Naive thymus-derived CD4-positive, alpha-beta T cell (primary cell): Measurements from ENCODE around the gene SKIC8. TPM values are rescaled to one million over a fixed set of nuclear protein-coding genes. Genes with fewer than 3 reads are reported as not detected.

Experiments
- ATAC-seq: fragments of 150-1000 bp; cut with Tn5 transposase; 2 replicates; pipeline ENCODE4 v1.10.0; 2021; ENCODE audit warnings: mild to moderate bottlenecking, moderate library complexity
- CTCF ChIA-PET: fragments of 350-600 bp; sonication (Branson Sonifier 250); formaldehyde crosslinking; loops from one replicate; lab custom pipeline; 2021; ENCODE audit warnings: antibody characterized with exemption; lab: Charles Lee
- POLR2A ChIA-PET: fragments of 350-600 bp; sonication (Branson Sonifier 250); formaldehyde crosslinking; loops from one replicate; lab custom pipeline; 2021; ENCODE audit warnings: antibody characterized with exemption, inconsistent platforms; lab: Charles Lee
- DNase-seq, 9 donors: peaks; one replicate each; pipeline versions ENCODE4 v3.0.0 to v3.0.0-alpha.2; 2020 to 2022; ENCODE audit warnings: mixed read lengths in 1 of 9
- H3K27ac ChIP-seq: one replicate; pipeline ENCODE4 v1.7.0; 2013; ENCODE audit warnings: mild to moderate bottlenecking, low read depth, low read length, moderate library complexity
- H3K27me3 ChIP-seq, 2 donors: one replicate each; pipeline ENCODE4 v1.7.0; 2013; ENCODE audit warnings: low read length in 2 of 2, mild to moderate bottlenecking in 2 of 2, moderate library complexity in 2 of 2; ENCODE audit not compliant: control insufficient read depth in 2 of 2, insufficient read depth in 2 of 2
- H3K36me3 ChIP-seq, 3 experiments: 1 replicate in 2 of 3; 2 replicates in 1 of 3; pipeline ENCODE4 v1.7.0; 2013; ENCODE audit warnings: low read length in 3 of 3, mild to moderate bottlenecking in 3 of 3, moderate library complexity in 1 of 3; ENCODE audit not compliant: insufficient read depth in 3 of 3, control insufficient read depth in 2 of 3
- H3K4me1 ChIP-seq, 2 donors: one replicate each; pipeline ENCODE4 v1.7.0; 2013; ENCODE audit warnings: low read length in 2 of 2, mild to moderate bottlenecking in 2 of 2, moderate library complexity in 1 of 2; ENCODE audit not compliant: control insufficient read depth in 2 of 2, insufficient read depth in 2 of 2
- H3K4me3 ChIP-seq: 2 replicates; pipeline ENCODE4 v1.7.0; 2013; ENCODE audit warnings: mild to moderate bottlenecking, low read length
- H3K9me3 ChIP-seq, 3 experiments: 1 replicate in 2 of 3; 2 replicates in 1 of 3; pipeline ENCODE4 v1.7.0; 2013; ENCODE audit warnings: low read length in 3 of 3; ENCODE audit not compliant: control insufficient read depth in 2 of 3
- H3K27ac Mint-ChIP-seq, 9 donors: one replicate each; pipeline ENCODE4 v1.8.0; 2020 to 2022; ENCODE audit warnings: mixed read lengths in 9 of 9, mild to moderate bottlenecking in 8 of 9, moderate library complexity in 5 of 9, inconsistent platforms in 2 of 9
- H3K27me3 Mint-ChIP-seq, 5 donors: one replicate each; pipeline ENCODE4 v1.8.0; 2021 to 2022; ENCODE audit warnings: mixed read lengths in 5 of 5, mild to moderate bottlenecking in 1 of 5
- H3K36me3 Mint-ChIP-seq, 5 donors: one replicate each; pipeline ENCODE4 v1.8.0; 2020 to 2022; ENCODE audit warnings: mixed read lengths in 5 of 5, mild to moderate bottlenecking in 3 of 5, inconsistent platforms in 1 of 5
- H3K4me1 Mint-ChIP-seq, 7 donors: one replicate each; pipeline ENCODE4 v1.8.0; 2020 to 2022; ENCODE audit warnings: mixed read lengths in 7 of 7, mild to moderate bottlenecking in 3 of 7, inconsistent platforms in 1 of 7
- H3K4me3 Mint-ChIP-seq, 10 donors: one replicate each; pipeline ENCODE4 v1.8.0; 2020 to 2022; ENCODE audit warnings: mild to moderate bottlenecking in 10 of 10, mixed read lengths in 10 of 10, moderate library complexity in 6 of 10, inconsistent platforms in 2 of 10
- H3K9me3 Mint-ChIP-seq, 11 donors: one replicate each; pipeline ENCODE4 v1.8.0; 2020 to 2022; ENCODE audit warnings: mixed read lengths in 11 of 11, mild to moderate bottlenecking in 4 of 11, inconsistent platforms in 1 of 11, moderate library complexity in 1 of 11
- intact Hi-C, 2 donors: fragments of 100-400 bp; cut with micrococcal nuclease; formaldehyde crosslinking; loops; one replicate each; pipeline ENCODE4 v1.15.1; 2023
- polyA plus RNA-seq, 2 donors: library from polyadenylated mRNA; unstranded; fragments of 300-500 nt; fragmentation: Illumina TruSeq; gene quantifications; one replicate each; pipeline ENCODE4 v1.2.3, GENCODE V29; 2021
- total RNA-seq, 6 experiments: library from RNA in 5 of 6; stranded (reverse) in 5 of 6; gene quantifications; 1 replicate in 5 of 6; 2 replicates in 1 of 6; pipeline ENCODE4 v1.2.3 and lab custom pipeline; 2021 to 2026

SKIC8 gene
- total and polyA plus RNA-seq, 7 experiments from 2014 or later, result 26.7 to 95.8 (median 45.4) TPM

DNA sequence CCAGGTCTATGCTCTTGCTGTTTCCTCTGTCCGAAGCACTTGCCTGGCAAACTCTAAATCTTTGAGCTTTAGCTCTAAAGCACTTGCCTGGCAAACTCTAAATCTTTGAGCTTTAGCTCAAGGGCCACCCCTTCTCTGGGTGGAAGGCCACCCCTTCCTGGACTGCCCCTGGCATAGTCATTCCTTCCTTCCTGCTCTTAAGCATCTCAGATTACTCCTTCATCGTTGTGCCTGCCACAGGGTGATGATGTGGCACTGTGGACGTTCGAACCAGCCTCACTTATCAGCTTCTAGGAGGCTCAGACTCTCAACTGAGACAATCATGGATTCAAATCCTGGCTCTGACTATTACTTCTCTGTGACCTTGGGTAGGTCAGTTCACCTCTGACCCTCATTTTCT is 30.2 kb upstream of the SKIC8 start:
- Mint-ChIP-seq H3K4me3 (no peak overlapping the region), H3K4me1 (peaks cover 0 to 3% (median 0%) of the 10 kb centered on the region in 7 donors), H3K27me3 (peaks cover 0 to 10% (median 0%) of the 10 kb centered on the region in 5 donors), H3K9me3 (no peaks in the 10 kb centered on the region), H3K27ac (no peak overlapping the region), H3K36me3 (no peaks in the 10 kb centered on the region)
- Histone ChIP-seq H3K27ac (no peak overlapping the region), H3K36me3 (no peaks in the 10 kb centered on the region), H3K4me3 (no peak overlapping the region), H3K4me1 (no peaks in the 10 kb centered on the region), H3K27me3 (no peaks in the 10 kb centered on the region), H3K9me3 (no peaks in the 10 kb centered on the region)
- CTCF ChIA-PET, result no interaction called here
- POLR2A ChIA-PET, result no interaction called here
- ATAC-seq (no peak), DNase-seq (no peak)
- intact Hi-C loops, result no loop called here

DNA sequence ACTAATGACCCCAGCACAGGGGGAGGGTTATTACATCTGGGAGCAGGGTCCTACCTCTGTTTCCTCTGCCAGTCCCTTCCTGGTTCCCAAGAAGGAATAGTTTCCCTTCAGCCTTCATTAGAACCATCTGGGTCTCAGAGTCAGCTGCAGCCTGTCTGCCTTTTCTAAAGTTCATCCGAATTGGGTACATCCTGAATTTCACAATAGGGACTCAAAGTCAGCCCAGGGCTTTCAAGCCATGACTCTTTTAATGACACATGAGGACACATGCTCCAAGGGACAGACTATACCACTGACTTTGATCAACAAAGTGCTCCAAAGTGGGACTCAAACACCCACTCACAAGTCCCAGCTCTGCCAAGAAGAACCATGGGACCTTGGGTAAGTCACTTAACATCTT is 28.1 kb upstream of the SKIC8 start:
- H3K36me3 ChIP-seq, result no peaks in the 10 kb centered on the region
- H3K9me3 Mint-ChIP-seq, result no peaks in the 10 kb centered on the region
- DNase-seq (no peak), ATAC-seq (no peak)
- H3K4me3 ChIP-seq, result no peak overlapping the region
- intact Hi-C loops, result no loop called here
- H3K4me3 Mint-ChIP-seq, result no peak overlapping the region
- no peaks in the 10 kb centered on the region for H3K36me3 Mint-ChIP-seq
- no peaks in the 10 kb centered on the region for H3K4me1 ChIP-seq
- peaks cover 0 to 6% (median 0%) of the 10 kb centered on the region in 5 donors for H3K27me3 Mint-ChIP-seq
- H3K4me1 Mint-ChIP-seq, result peaks cover 0 to 3% (median 0%) of the 10 kb centered on the region in 7 donors
- ChIA-PET POLR2A (no interaction called here), CTCF (no interaction called here)
- H3K27me3 ChIP-seq, result no peaks in the 10 kb centered on the region
- H3K27ac Mint-ChIP-seq, result no peak overlapping the region
- no peak overlapping the region for H3K27ac ChIP-seq
- no peaks in the 10 kb centered on the region for H3K9me3 ChIP-seq

DNA sequence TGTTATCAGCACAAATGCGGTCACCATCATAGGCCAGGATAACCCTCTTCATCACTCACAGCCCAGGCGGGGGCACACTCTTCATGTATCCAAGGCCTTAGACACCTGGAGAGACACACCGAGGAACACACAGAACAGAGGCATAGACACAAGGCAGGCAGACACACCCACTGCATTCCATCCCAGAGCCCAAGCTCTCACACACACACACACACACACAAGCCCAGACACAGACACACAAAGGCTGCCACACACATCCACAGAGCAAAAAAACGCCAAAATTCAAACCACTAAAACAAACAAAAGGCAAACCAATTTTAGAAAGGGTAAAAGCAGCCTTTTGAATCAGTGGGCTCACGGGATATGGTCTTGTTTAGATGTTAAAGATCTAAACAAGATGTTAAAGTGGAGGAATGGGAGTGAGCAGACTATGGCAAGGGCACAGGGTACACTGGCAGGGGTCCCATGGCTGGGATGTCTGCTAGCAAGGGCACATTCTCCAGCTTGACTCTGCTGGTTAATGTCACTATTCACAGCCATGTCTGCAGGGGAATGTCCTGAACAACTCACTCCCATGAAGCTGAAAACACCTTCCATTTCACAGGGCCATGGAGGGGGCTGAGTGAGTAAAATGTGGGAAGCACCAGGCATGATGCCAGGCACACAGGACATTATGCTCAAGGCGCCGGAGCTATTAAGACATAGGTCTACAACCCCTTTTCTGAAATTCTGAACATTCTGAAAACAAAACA is 25.9 kb upstream of the SKIC8 start:
- Histone ChIP-seq H3K4me3 (no peak overlapping the region), H3K9me3 (no peaks in the 10 kb centered on the region), H3K36me3 (no peaks in the 10 kb centered on the region), H3K27ac (no peak overlapping the region), H3K27me3 (no peaks in the 10 kb centered on the region), H3K4me1 (no peaks in the 10 kb centered on the region)
- H3K4me1 Mint-ChIP-seq, result no peaks in the 10 kb centered on the region
- peaks cover 0 to 6% (median 0%) of the 10 kb centered on the region in 5 donors for H3K27me3 Mint-ChIP-seq
- H3K27ac Mint-ChIP-seq, result no peak overlapping the region
- intact Hi-C loops, result no loop called here
- H3K36me3 Mint-ChIP-seq, result no peaks in the 10 kb centered on the region
- no peak overlapping the region for H3K4me3 Mint-ChIP-seq
- DNase-seq (no peak), ATAC-seq (no peak)
- ChIA-PET CTCF (no interaction called here), POLR2A (no interaction called here)
- no peaks in the 10 kb centered on the region for H3K9me3 Mint-ChIP-seq

DNA sequence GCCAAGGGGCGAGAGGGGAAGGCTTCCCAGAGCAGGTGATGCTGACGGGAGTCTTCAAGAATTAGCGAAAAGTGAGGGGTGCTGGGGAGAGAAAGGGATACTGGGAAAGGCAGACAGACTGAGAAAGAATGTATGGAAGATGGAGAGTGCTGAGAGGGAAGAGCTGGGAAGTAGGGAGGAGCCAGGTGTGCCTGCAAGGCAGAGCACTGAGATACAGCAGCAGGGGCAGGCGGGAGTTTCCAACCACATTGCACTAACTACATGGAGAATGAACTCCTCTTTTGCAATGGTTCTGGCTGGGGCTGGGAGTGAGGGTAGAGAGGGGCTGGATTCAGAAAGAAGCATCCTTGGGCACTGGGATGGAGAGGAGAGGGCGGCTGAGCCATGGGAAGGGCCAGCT is 24.7 kb upstream of the SKIC8 start:
- ChIA-PET CTCF (interaction anchor here (0.5 kb wide), 1 partner anchor 377 kb away, joined by 3 read pairs; no protein-coding TSS in a partner anchor), POLR2A (no interaction called here)
- Histone ChIP-seq H3K27me3 (no peaks in the 10 kb centered on the region), H3K9me3 (no peaks in the 10 kb centered on the region), H3K27ac (no peak overlapping the region), H3K36me3 (no peaks in the 10 kb centered on the region), H3K4me1 (no peaks in the 10 kb centered on the region), H3K4me3 (no peak overlapping the region)
- H3K27me3 Mint-ChIP-seq, result peaks cover 0 to 6% (median 0%) of the 10 kb centered on the region in 5 donors
- H3K9me3 Mint-ChIP-seq, result no peaks in the 10 kb centered on the region
- no peaks in the 10 kb centered on the region for H3K4me1 Mint-ChIP-seq
- ATAC-seq (no peak), DNase-seq (no peak)
- H3K36me3 Mint-ChIP-seq, result no peaks in the 10 kb centered on the region
- intact Hi-C loops, result no loop called here
- no peak overlapping the region for H3K4me3 Mint-ChIP-seq
- H3K27ac Mint-ChIP-seq, result peak overlapping the region in 1 of 9 donors; percentile 1

DNA sequence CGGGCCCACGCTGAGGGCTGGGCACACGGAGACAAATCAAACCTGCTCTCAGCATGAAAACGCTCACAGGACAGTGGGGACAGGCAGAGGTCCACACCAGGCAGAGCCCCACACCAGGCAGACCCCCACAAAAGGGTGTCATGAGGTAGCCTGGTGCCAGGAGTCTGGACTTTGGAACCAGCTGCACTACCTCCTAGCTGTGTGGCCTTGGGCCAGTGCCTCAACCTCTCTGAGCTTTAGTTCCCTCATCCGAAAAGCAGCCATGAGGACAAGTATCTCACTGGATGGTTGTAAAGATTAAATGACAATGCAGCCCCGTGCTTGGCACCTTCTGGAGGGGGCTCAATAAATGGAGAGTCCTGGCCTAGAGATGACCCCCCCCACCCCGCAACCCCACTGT is 24.3 kb upstream of the SKIC8 start:
- Histone ChIP-seq H3K27ac (no peak overlapping the region), H3K9me3 (no peaks in the 10 kb centered on the region), H3K27me3 (no peaks in the 10 kb centered on the region), H3K4me3 (no peak overlapping the region), H3K4me1 (no peaks in the 10 kb centered on the region), H3K36me3 (no peaks in the 10 kb centered on the region)
- H3K36me3 Mint-ChIP-seq, result no peaks in the 10 kb centered on the region
- H3K4me1 Mint-ChIP-seq, result no peaks in the 10 kb centered on the region
- no peak for ATAC-seq
- H3K4me3 Mint-ChIP-seq, result no peak overlapping the region
- H3K27me3 Mint-ChIP-seq, result peaks cover 0 to 6% (median 0%) of the 10 kb centered on the region in 5 donors
- no peaks in the 10 kb centered on the region for H3K9me3 Mint-ChIP-seq
- DNase-seq, result no peak
- no peak overlapping the region for H3K27ac Mint-ChIP-seq
- intact Hi-C loops, result no loop called here
- CTCF ChIA-PET, result no interaction called here
- POLR2A ChIA-PET, result no interaction called here

DNA sequence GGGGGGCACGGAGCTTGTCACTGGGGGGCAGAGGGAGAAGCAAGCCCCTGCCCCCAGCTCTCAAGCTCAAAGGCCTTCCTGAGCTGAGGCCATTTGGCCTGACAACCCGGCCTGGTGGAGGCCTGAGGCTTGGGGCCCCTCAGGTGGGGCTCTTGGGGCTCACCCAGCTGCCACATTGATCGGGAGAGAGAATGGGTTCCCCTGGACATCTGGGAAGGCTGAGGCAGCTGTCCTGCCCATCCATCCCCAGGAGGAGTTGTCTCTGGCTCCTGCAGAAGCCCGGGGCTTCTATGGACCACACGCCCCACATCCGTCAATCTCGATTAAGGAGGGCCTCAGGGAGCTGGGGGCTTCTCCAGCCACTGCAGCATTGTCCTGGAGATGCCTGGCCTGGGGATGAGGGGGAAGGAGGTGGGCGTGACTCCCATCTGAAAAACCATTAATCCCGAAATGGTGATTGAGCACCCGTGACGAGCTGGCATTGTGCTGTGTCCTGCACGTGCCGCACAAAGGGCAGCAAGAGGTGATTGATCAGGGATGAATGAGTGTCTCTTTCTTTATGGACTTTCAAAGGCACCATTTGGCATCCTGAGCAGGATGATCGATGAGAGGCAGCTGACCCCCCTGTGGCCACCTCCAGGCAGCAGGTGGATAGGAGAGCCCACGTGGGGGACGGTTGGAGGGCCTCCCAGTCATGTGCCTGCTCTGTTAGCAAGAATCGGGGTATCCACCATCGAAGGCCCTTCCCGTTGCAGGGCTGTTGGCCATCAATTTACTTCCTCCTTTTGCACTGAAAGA is 23.5 kb upstream of the SKIC8 start:
- no peaks in the 10 kb centered on the region for H3K27me3 ChIP-seq
- Mint-ChIP-seq H3K4me3 (no peak overlapping the region), H3K36me3 (no peaks in the 10 kb centered on the region), H3K27ac (no peak overlapping the region), H3K9me3 (no peaks in the 10 kb centered on the region), H3K27me3 (peaks cover 0 to 6% (median 0%) of the 10 kb centered on the region in 5 donors), H3K4me1 (no peaks in the 10 kb centered on the region)
- DNase-seq (no peak), ATAC-seq (no peak)
- CTCF ChIA-PET, result no interaction called here
- H3K36me3 ChIP-seq, result no peaks in the 10 kb centered on the region
- no peaks in the 10 kb centered on the region for H3K4me1 ChIP-seq
- intact Hi-C loops, result no loop called here
- H3K27ac ChIP-seq, result no peak overlapping the region
- no peaks in the 10 kb centered on the region for H3K9me3 ChIP-seq
- no peak overlapping the region for H3K4me3 ChIP-seq
- POLR2A ChIA-PET, result no interaction called here
